Measurements from ENCODE around the gene PPP3CB. TPM values are rescaled to one million over a fixed set of nuclear protein-coding genes. Genes with fewer than 3 reads are reported as not detected.

The PPP3CB gene
- 13.8 and 17.8 TPM in 2 replicates for total RNA-seq

GRCh38 chr10:73495884-73496674 is at the start of gene PPP3CB:
TSS of gene PPP3CB (minus strand) at chr10:73496024. CDS start at chr10:73495889, 135 bp downstream.

GRCh38 chr10:73433538-73433867 is 62.3 kb downstream of the PPP3CB start, which contains the start of gene MSS51:
TSS of gene MSS51 (minus strand) at chr10:73433561. CDS start at chr10:73428284, 5,277 bp downstream.

GRCh38 chr10:73413528-73414229 is 82.1 kb downstream of the PPP3CB start, which contains the start of gene ANXA7:
TSS of gene ANXA7 (minus strand) at chr10:73414058. CDS start at chr10:73400856, 13,202 bp downstream.

Other genes with a start within 250 kb of the PPP3CB start
- gene DNAJC9, start 248.8 kb downstream of the PPP3CB start, total RNA-seq: 10.8 and 56.2 TPM in 2 replicates
- gene MRPS16, start 243.4 kb downstream of the PPP3CB start, total RNA-seq: 52.0 and 74.6 TPM in 2 replicates
- under 0.01 and 1.0 TPM in 2 replicates for gene CFAP70, start 137.2 kb downstream of the PPP3CB start, total RNA-seq
- gene ANXA7, start 82.0 kb downstream of the PPP3CB start, total RNA-seq: 101 and 106 TPM in 2 replicates
- 0.76 and 0.81 TPM in 2 replicates for gene MSS51, start 62.5 kb downstream of the PPP3CB start, total RNA-seq
- 18.1 and 24.7 TPM in 2 replicates for gene USP54, start 95.3 kb upstream of the PPP3CB start, total RNA-seq
- gene MYOZ1, start 145.4 kb upstream of the PPP3CB start, total RNA-seq: 0.89 TPM in 1 of 2 replicates, not detected in the other
- gene SYNPO2L, start 160.0 kb upstream of the PPP3CB start, total RNA-seq: not detected in 2 replicates
- 0.65 and 2.4 TPM in 2 replicates for gene AGAP5, start 202.1 kb upstream of the PPP3CB start, total RNA-seq
- gene SEC24C, start 248.3 kb upstream of the PPP3CB start, total RNA-seq: 67.2 and 85.7 TPM in 2 replicates